Loucy (cell line): ENCODE data around the gene IGFBPL1.

ENCODE experiments used
- EZH2phosphoT487 ChIP-seq: fragments of 200-600 bp; IDR thresholded peaks from 2 replicates; pipeline ENCODE4 v1.6.1; 2018; ENCODE audit warnings: antibody characterized with exemption, mild to moderate bottlenecking, moderate library complexity, borderline replicate concordance
- TF ChIP-seq, protein P1 (sequence below): fragments of 200-600 bp; sonication (generic); conservative IDR thresholded peaks from 2 replicates; pipeline ENCODE4 v1.5.1; 2014; ENCODE audit warnings: mild to moderate bottlenecking, antibody characterized with exemption, low read length

DNA sequence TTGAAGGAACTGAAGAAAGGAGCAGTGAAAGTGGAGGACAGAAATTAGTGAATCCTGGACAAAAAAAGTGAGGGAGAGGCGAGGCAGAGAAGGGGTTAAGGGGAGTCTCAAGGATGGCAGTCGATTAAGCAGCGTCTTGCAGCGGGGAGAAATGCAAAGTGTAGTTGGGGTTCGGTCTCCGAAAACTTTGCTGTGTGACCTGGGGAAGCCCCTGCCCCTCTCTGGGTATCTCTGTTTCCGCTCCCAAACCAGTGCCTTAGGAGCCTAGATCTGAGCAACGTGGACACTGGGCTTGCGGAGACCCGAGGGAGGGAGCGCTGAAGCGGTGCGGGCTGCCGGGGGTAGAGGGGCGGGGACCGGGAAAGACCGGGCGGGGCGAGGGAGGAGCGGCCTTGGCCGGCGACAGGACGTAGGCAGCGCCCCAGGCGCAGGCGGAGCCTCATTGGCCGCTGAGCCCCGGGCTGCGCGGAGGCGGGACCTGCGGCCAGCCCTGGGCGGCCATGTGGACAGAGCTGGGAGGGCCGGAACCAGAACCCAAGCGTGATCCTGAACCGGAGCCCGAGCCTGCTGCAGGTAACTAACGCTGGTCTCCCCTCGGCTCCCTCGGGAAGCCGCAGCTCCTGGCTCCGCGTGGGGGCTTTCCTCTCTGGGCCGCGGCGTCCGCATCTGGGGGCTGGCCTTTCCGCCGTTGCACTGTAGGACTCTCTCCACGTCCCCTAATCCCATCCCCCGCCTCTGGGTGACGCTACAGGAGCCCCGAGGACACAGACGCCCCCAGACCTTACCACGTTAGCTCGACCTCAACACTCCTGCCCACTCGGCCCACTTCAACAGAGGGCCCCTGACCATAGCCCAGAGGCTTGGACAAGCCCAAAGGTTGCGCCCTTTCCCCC, 31.8 kb downstream of the IGFBPL1 start, which contains the start of gene ALDH1B1:
- TF ChIP-seq, protein P1, sequence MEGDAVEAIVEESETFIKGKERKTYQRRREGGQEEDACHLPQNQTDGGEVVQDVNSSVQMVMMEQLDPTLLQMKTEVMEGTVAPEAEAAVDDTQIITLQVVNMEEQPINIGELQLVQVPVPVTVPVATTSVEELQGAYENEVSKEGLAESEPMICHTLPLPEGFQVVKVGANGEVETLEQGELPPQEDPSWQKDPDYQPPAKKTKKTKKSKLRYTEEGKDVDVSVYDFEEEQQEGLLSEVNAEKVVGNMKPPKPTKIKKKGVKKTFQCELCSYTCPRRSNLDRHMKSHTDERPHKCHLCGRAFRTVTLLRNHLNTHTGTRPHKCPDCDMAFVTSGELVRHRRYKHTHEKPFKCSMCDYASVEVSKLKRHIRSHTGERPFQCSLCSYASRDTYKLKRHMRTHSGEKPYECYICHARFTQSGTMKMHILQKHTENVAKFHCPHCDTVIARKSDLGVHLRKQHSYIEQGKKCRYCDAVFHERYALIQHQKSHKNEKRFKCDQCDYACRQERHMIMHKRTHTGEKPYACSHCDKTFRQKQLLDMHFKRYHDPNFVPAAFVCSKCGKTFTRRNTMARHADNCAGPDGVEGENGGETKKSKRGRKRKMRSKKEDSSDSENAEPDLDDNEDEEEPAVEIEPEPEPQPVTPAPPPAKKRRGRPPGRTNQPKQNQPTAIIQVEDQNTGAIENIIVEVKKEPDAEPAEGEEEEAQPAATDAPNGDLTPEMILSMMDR = peak; percentile 48
- TF ChIP-seq EZH2phosphoT487 = no peak
